Sciatic nerve (tissue), 2 donors: ENCODE results near the gene NUBPL. TPM values are rescaled to one million over a fixed set of nuclear protein-coding genes. Genes with fewer than 3 reads are reported as not detected.
A peak's percentile ranks its signal among the peaks of the same experiment; 100 is the strongest.
"Not testable (repeated sequence)": the region's sequence is repeated elsewhere in the genome, so short reads cannot be mapped to it uniquely, and the experiment has no call there.

Experiments used
- ATAC-seq: fragments of 200-7000 bp; cut with Tn5 transposase; one replicate; pipeline ENCODE4 v1.9.1; 2020; ENCODE audit warnings: mild to moderate bottlenecking, moderate library complexity
- DNase-seq: peaks from one replicate; pipeline ENCODE4 v3.0.0-alpha.2; 2020; ENCODE audit warnings: low spot score
- intact Hi-C: fragments of 100-400 bp; cut with DNase I; formaldehyde crosslinking; loops from one replicate; pipeline ENCODE4 v1.14.2; 2022
- total RNA-seq: library from RNA; stranded (reverse); fragmentation: NEBNext Ultra II Directional; extraction: Animal tissue kit (Norgen Biotek cat#: 25700); gene quantifications from one replicate; pipeline ENCODE4 v1.2.1, GENCODE V29; 2021
- donor health status: DM: no; HTN: no; CAD: no.
- donor health status: DM: no; HTN: no; CAD: no.

NUBPL gene
- total RNA-seq, 1 donor from 2014 or later: 18.7 TPM

GRCh38 chr14:31887929-31888580, 326.9 kb downstream of the NUBPL start:
- ATAC-seq (no peak), DNase-seq (no peak)
- intact Hi-C loops: no loop called here

GRCh38 chr14:31889297-31889696, 328.1 kb downstream of the NUBPL start:
- intact Hi-C loops: no loop called here
- no peak for ATAC-seq
- no peak for DNase-seq

- ATAC-seq, DNase-seq, intact Hi-C loops: not testable (repeated sequence)
Observed at GRCh38 chr14:31890202-31890601, 329.0 kb downstream of the NUBPL start.

GRCh38 chr14:31893221-31893757, 332.1 kb downstream of the NUBPL start:
- ATAC-seq (peak; percentile 26), DNase-seq (no peak)
- intact Hi-C loops: no loop called here

- intact Hi-C loops: no loop called here
- ATAC-seq: no peak
- no peak for DNase-seq
Observed at GRCh38 chr14:31894351-31894750, 333.1 kb downstream of the NUBPL start.

GRCh38 chr14:31895206-31895605, 334.0 kb downstream of the NUBPL start:
- no peak for DNase-seq
- no peak for ATAC-seq
- intact Hi-C loops: no loop called here

GRCh38 chr14:31895646-31896045, 334.4 kb downstream of the NUBPL start:
- DNase-seq (no peak), ATAC-seq (no peak)
- intact Hi-C loops: no loop called here

GRCh38 chr14:31897581-31898186, 336.5 kb downstream of the NUBPL start:
- ATAC-seq: peak; percentile 23
- DNase-seq: no peak

GRCh38 chr14:31898838-31899528, 337.8 kb downstream of the NUBPL start:
- no peak for DNase-seq
- peak; percentile 57 for ATAC-seq
- intact Hi-C loops: no loop called here

More at GRCh38 chr14:31897581-31898186, 336.5 kb downstream of the NUBPL start:
- intact Hi-C loops: no loop called here

- intact Hi-C loops: no loop called here
- ATAC-seq (no peak), DNase-seq (no peak)
Observed at GRCh38 chr14:31902002-31902401, 340.8 kb downstream of the NUBPL start.

GRCh38 chr14:31902945-31903646, 341.9 kb downstream of the NUBPL start:
- intact Hi-C loops: no loop called here
- DNase-seq: no peak
- no peak for ATAC-seq

- intact Hi-C loops: no loop called here
- DNase-seq (no peak), ATAC-seq (no peak)
Observed at GRCh38 chr14:31909977-31910376, 348.8 kb downstream of the NUBPL start.

Other genes with a start within 250 kb of the NUBPL start
- 65.1 TPM for gene HEATR5A, start 140.9 kb upstream of the NUBPL start, total RNA-seq
- gene DTD2, start 103.9 kb upstream of the NUBPL start, total RNA-seq: 22.3 TPM
- gene GPR33, start 73.4 kb upstream of the NUBPL start, total RNA-seq: not detected